Stimulated activated CD4-positive, alpha-beta T cell treated with anti-CD3 and anti-CD28 coated beads, TNF-alpha, amount 100 ng/mL, for 1 hour (primary cell): ENCODE results near the gene DCN.
"Not testable (repeated sequence)": the region's sequence is repeated elsewhere in the genome, so short reads cannot be mapped to it uniquely, and the experiment has no call there.

Experiments used
- DNase-seq, 3 donors: peaks; one replicate each; pipeline ENCODE4 v3.0.0-alpha.2; 2020; ENCODE audit warnings: low read depth in 3 of 3, low spot score in 1 of 3

Gene DCN

GRCh38 chr12:91182636-91183455 lies at the start of gene DCN:
Gene DCN (minus strand): TSS chr12:91182817. CDS start chr12:91178552, 4,265 bp downstream.
- no peak for DNase-seq

GRCh38 chr12:91230841-91231240 lies 48.2 kb upstream of the DCN start:
- no peak for DNase-seq

- DNase-seq = no peak
Observed at GRCh38 chr12:91226951-91227350, 44.3 kb upstream of the DCN start.

GRCh38 chr12:91225316-91225715 lies 42.7 kb upstream of the DCN start:
- no peak for DNase-seq

- no peak for DNase-seq
Observed at GRCh38 chr12:91224401-91224800, 41.8 kb upstream of the DCN start.

- DNase-seq = no peak
Observed at GRCh38 chr12:91222746-91223145, 40.1 kb upstream of the DCN start.

- DNase-seq = no peak
Observed at GRCh38 chr12:91219919-91220318, 37.3 kb upstream of the DCN start.

- DNase-seq = no peak
Observed at GRCh38 chr12:91219511-91219910, 36.9 kb upstream of the DCN start.

GRCh38 chr12:91216871-91217270 lies 34.3 kb upstream of the DCN start:
- DNase-seq = no peak

GRCh38 chr12:91215940-91216454 lies 33.4 kb upstream of the DCN start:
- DNase-seq = no peak

- DNase-seq = no peak
Observed at GRCh38 chr12:91211866-91212265, 29.2 kb upstream of the DCN start.

- no peak for DNase-seq
Observed at GRCh38 chr12:91210618-91211017, 28.0 kb upstream of the DCN start.

GRCh38 chr12:91210144-91210543 lies 27.5 kb upstream of the DCN start:
- no peak for DNase-seq

GRCh38 chr12:91207301-91207700 lies 24.7 kb upstream of the DCN start:
- not testable (repeated sequence) for DNase-seq

GRCh38 chr12:91205811-91206210 lies 23.2 kb upstream of the DCN start:
- no peak for DNase-seq

- DNase-seq = no peak
Observed at GRCh38 chr12:91204421-91204820, 21.8 kb upstream of the DCN start.

GRCh38 chr12:91203610-91204009 lies 21.0 kb upstream of the DCN start:
- no peak for DNase-seq

- no peak for DNase-seq
Observed at GRCh38 chr12:91202390-91202789, 19.8 kb upstream of the DCN start.

GRCh38 chr12:91196436-91196835 lies 13.8 kb upstream of the DCN start:
- no peak for DNase-seq

GRCh38 chr12:91194500-91194899 lies 11.9 kb upstream of the DCN start:
- DNase-seq = no peak

- DNase-seq = no peak
Observed at GRCh38 chr12:91191513-91192111, 9.0 kb upstream of the DCN start.

- no peak for DNase-seq
Observed at GRCh38 chr12:91189516-91189915, 6.9 kb upstream of the DCN start.

GRCh38 chr12:91188778-91189177 lies 6.2 kb upstream of the DCN start:
- no peak for DNase-seq
